SK-N-SH (cell line): ENCODE data around the gene TAF6.

Source experiments
- CTCF ChIP-seq: fragments of 200-600 bp; sonication (generic); IDR thresholded peaks from 2 replicates; pipeline ENCODE4 v1.6.1; 2017; ENCODE audit warnings: antibody characterized with exemption, mild to moderate bottlenecking, moderate library complexity
- RCOR1 ChIP-seq: fragments of 150-350 bp; IDR thresholded peaks from 2 replicates; pipeline ENCODE4 v1.6.1; 2017; ENCODE audit warnings: antibody characterized with exemption, low read length

- TF ChIP-seq RCOR1 (no peak), CTCF (no peak)
Measured at GRCh38 chr7:100166970-100167911, 48.1 kb upstream of the TAF6 start.
